Measurements from ENCODE around the gene CDKAL1.

The CDKAL1 gene

GRCh38 chr6:21095462-21095861 lies 561.2 kb downstream of the CDKAL1 start:
- Histone ChIP-seq H3F3A (ENCODE audit: insufficient read depth, low read length) (no peaks in the 10 kb centered on the region), H3K4me2 (ENCODE audit: low read depth, low read length) (no peak overlapping the region), H3K9me3 (replicated peaks; ENCODE audit: insufficient read depth, low read length) (no peaks in the 10 kb centered on the region), H3K4me1 (ENCODE audit: low read length) (peaks cover 26% of the 10 kb centered on the region), H3K9ac (ENCODE audit: low read length) (no peak overlapping the region), H3K27ac (ENCODE audit: low read length) (no peak overlapping the region), H3K9me2 (replicated peaks; ENCODE audit: insufficient read depth, low read length) (no peaks in the 10 kb centered on the region), H4K20me1 (ENCODE audit: insufficient read depth, low read length) (no peaks in the 10 kb centered on the region), H3K4me3 (ENCODE audit: low read length) (no peak overlapping the region), H3K27me3 (replicated peaks; ENCODE audit: insufficient read depth, low read length) (no peaks in the 10 kb centered on the region), H3K36me3 (replicated peaks; ENCODE audit: insufficient read depth, low read length) (no peaks in the 10 kb centered on the region), H2AFZ (ENCODE audit: low read length) (no peak overlapping the region), H3K79me2 (ENCODE audit: low read length) (no peaks in the 10 kb centered on the region)
- no peak for DNase-seq
- no peak for TF ChIP-seq EZH2phosphoT487 (IDR thresholded peaks at IDR 0.05; ENCODE audit: low read length)
- TF ChIP-seq EZH2 (optimal IDR thresholded peaks at IDR 0.05; ENCODE audit: low read depth, low read length), result no peak
- no peak for TF ChIP-seq CTCF (IDR thresholded peaks at IDR 0.05; ENCODE audit: low read length)

GRCh38 chr6:21098134-21098533 lies 563.9 kb downstream of the CDKAL1 start:
- H2AFZ ChIP-seq (ENCODE audit: low read length), result no peak overlapping the region
- H3K27ac ChIP-seq (ENCODE audit: low read length), result peak overlapping the region; percentile 9; the same call in 1 of the 2 replicates
- H3K9ac ChIP-seq (ENCODE audit: low read length), result no peak overlapping the region
- H4K20me1 ChIP-seq (ENCODE audit: insufficient read depth, low read length), result no peaks in the 10 kb centered on the region
- DNase-seq, result peak; percentile 22
- no peaks in the 10 kb centered on the region for H3K79me2 ChIP-seq (ENCODE audit: low read length)
- H3K4me3 ChIP-seq (ENCODE audit: low read length), result no peak overlapping the region
- H3K4me2 ChIP-seq (ENCODE audit: low read depth, low read length), result peak overlapping the region; percentile 36
- H3K9me2 ChIP-seq (replicated peaks; ENCODE audit: insufficient read depth, low read length), result no peaks in the 10 kb centered on the region
- TF ChIP-seq EZH2 (optimal IDR thresholded peaks at IDR 0.05; ENCODE audit: low read depth, low read length) (no peak), EZH2phosphoT487 (IDR thresholded peaks at IDR 0.05; ENCODE audit: low read length) (no peak), CTCF (IDR thresholded peaks at IDR 0.05; ENCODE audit: low read length) (no peak)
- H3K36me3 ChIP-seq (replicated peaks; ENCODE audit: insufficient read depth, low read length), result no peaks in the 10 kb centered on the region
- peaks cover 31% of the 10 kb centered on the region for H3K4me1 ChIP-seq (ENCODE audit: low read length)
- H3F3A ChIP-seq (ENCODE audit: insufficient read depth, low read length), result no peaks in the 10 kb centered on the region
- H3K27me3 ChIP-seq (replicated peaks; ENCODE audit: insufficient read depth, low read length), result no peaks in the 10 kb centered on the region
- no peaks in the 10 kb centered on the region for H3K9me3 ChIP-seq (replicated peaks; ENCODE audit: insufficient read depth, low read length)

GRCh38 chr6:21098744-21099143 lies 564.5 kb downstream of the CDKAL1 start:
- H3K27me3 ChIP-seq (replicated peaks; ENCODE audit: insufficient read depth, low read length), result no peaks in the 10 kb centered on the region
- no peaks in the 10 kb centered on the region for H3K79me2 ChIP-seq (ENCODE audit: low read length)
- DNase-seq, result no peak
- no peaks in the 10 kb centered on the region for H4K20me1 ChIP-seq (ENCODE audit: insufficient read depth, low read length)
- H3K4me3 ChIP-seq (ENCODE audit: low read length), result no peak overlapping the region
- H3K27ac ChIP-seq (ENCODE audit: low read length), result no peak overlapping the region; the same call in 1 of the 2 replicates
- no peaks in the 10 kb centered on the region for H3K9me2 ChIP-seq (replicated peaks; ENCODE audit: insufficient read depth, low read length)
- no peak overlapping the region for H2AFZ ChIP-seq (ENCODE audit: low read length)
- no peak overlapping the region for H3K9ac ChIP-seq (ENCODE audit: low read length)
- no peaks in the 10 kb centered on the region for H3K9me3 ChIP-seq (replicated peaks; ENCODE audit: insufficient read depth, low read length)
- TF ChIP-seq EZH2 (optimal IDR thresholded peaks at IDR 0.05; ENCODE audit: low read depth, low read length), result no peak
- H3K4me2 ChIP-seq (ENCODE audit: low read depth, low read length), result no peak overlapping the region
- H3F3A ChIP-seq (ENCODE audit: insufficient read depth, low read length), result no peaks in the 10 kb centered on the region
- H3K4me1 ChIP-seq (ENCODE audit: low read length), result peaks cover 31% of the 10 kb centered on the region
- no peaks in the 10 kb centered on the region for H3K36me3 ChIP-seq (replicated peaks; ENCODE audit: insufficient read depth, low read length)

GRCh38 chr6:21099338-21100314 lies 565.4 kb downstream of the CDKAL1 start:
- TF ChIP-seq EZH2phosphoT487 (IDR thresholded peaks at IDR 0.05; ENCODE audit: low read length) (no peak), CTCF (IDR thresholded peaks at IDR 0.05; ENCODE audit: low read length) (no peak), EZH2 (optimal IDR thresholded peaks at IDR 0.05; ENCODE audit: low read depth, low read length) (no peak)
- Histone ChIP-seq H3K4me1 (ENCODE audit: low read length) (peaks cover 31% of the 10 kb centered on the region), H3K9me3 (replicated peaks; ENCODE audit: insufficient read depth, low read length) (no peaks in the 10 kb centered on the region), H3K4me2 (ENCODE audit: low read depth, low read length) (peak overlapping the region; percentile 57), H3K27ac (ENCODE audit: low read length) (no peak overlapping the region), H4K20me1 (ENCODE audit: insufficient read depth, low read length) (no peaks in the 10 kb centered on the region), H3K4me3 (ENCODE audit: low read length) (no peak overlapping the region), H3F3A (ENCODE audit: insufficient read depth, low read length) (no peaks in the 10 kb centered on the region), H3K9me2 (replicated peaks; ENCODE audit: insufficient read depth, low read length) (no peaks in the 10 kb centered on the region), H3K36me3 (replicated peaks; ENCODE audit: insufficient read depth, low read length) (no peaks in the 10 kb centered on the region), H2AFZ (ENCODE audit: low read length) (no peak overlapping the region), H3K9ac (ENCODE audit: low read length) (no peak overlapping the region), H3K27me3 (replicated peaks; ENCODE audit: insufficient read depth, low read length) (no peaks in the 10 kb centered on the region), H3K79me2 (ENCODE audit: low read length) (no peaks in the 10 kb centered on the region)
- DNase-seq, result peak; percentile 25
